GM21723 (cell line): ENCODE data around the gene EYS.
"Not testable (repeated sequence)": the region's sequence is repeated elsewhere in the genome, so short reads cannot be mapped to it uniquely, and the experiment has no call there.

Experiments used
- ATAC-seq: cut with Tn5 transposase; IDR thresholded peaks from one replicate; pipeline ENCODE4 v1.9.1; 2021; ENCODE audit warnings: mild to moderate bottlenecking, moderate library complexity; ENCODE audit not compliant: unreplicated experiment

Gene EYS

GRCh38 chr6:64504503-64504902 is 1202.5 kb downstream of the EYS start:
- no peak for ATAC-seq

- no peak for ATAC-seq
These were observed 1204.2 kb downstream of the EYS start for GRCh38 chr6:64502801-64503200.

GRCh38 chr6:64497634-64498033 is 1209.4 kb downstream of the EYS start:
- ATAC-seq: no peak

GRCh38 chr6:64489763-64490162 is 1217.3 kb downstream of the EYS start:
- no peak for ATAC-seq

- no peak for ATAC-seq
These were observed 1220.3 kb downstream of the EYS start for GRCh38 chr6:64486578-64487351.

- ATAC-seq: no peak
These were observed 1223.0 kb downstream of the EYS start for GRCh38 chr6:64483956-64484499.

GRCh38 chr6:64482631-64483030 is 1224.4 kb downstream of the EYS start:
- ATAC-seq: no peak

- ATAC-seq: no peak
These were observed 1227.9 kb downstream of the EYS start for GRCh38 chr6:64479134-64479533.

- no peak for ATAC-seq
These were observed 1229.6 kb downstream of the EYS start for GRCh38 chr6:64477391-64477790.

- no peak for ATAC-seq
These were observed 1230.1 kb downstream of the EYS start for GRCh38 chr6:64476935-64477334.

GRCh38 chr6:64469405-64469804 is 1237.6 kb downstream of the EYS start:
- ATAC-seq: not testable (repeated sequence)

- ATAC-seq: no peak
These were observed 1239.4 kb downstream of the EYS start for GRCh38 chr6:64467656-64468055.

- ATAC-seq: no peak
These were observed 1247.5 kb downstream of the EYS start for GRCh38 chr6:64459411-64459944.

- ATAC-seq: not testable (repeated sequence)
These were observed 1258.9 kb downstream of the EYS start for GRCh38 chr6:64448101-64448500.

- no peak for ATAC-seq
These were observed 1262.0 kb downstream of the EYS start for GRCh38 chr6:64445038-64445437.

- no peak for ATAC-seq
These were observed 1267.8 kb downstream of the EYS start for GRCh38 chr6:64439274-64439673.

GRCh38 chr6:64437996-64438395 is 1269.0 kb downstream of the EYS start:
- ATAC-seq: no peak

GRCh38 chr6:64429926-64430325 is 1277.1 kb downstream of the EYS start:
- no peak for ATAC-seq

- ATAC-seq: no peak
These were observed 1278.8 kb downstream of the EYS start for GRCh38 chr6:64428186-64428585.

GRCh38 chr6:64415926-64416325 is 1291.1 kb downstream of the EYS start:
- no peak for ATAC-seq

- no peak for ATAC-seq
These were observed 1295.8 kb downstream of the EYS start for GRCh38 chr6:64411226-64411625.

- ATAC-seq: no peak
These were observed 1297.1 kb downstream of the EYS start for GRCh38 chr6:64409948-64410347.
